ENCODE data around the gene AZU1. TPM values are rescaled to one million over a fixed set of nuclear protein-coding genes. Genes with fewer than 3 reads are reported as not detected.

AZU1 gene
- total and polyA plus RNA-seq, 4 donors, result 0.08 to 20.2 (median 0.99) TPM

GRCh38 chr19:805166-805551 lies 22.5 kb upstream of the AZU1 start:
- Histone ChIP-seq H3K36me3 (ENCODE audit: control insufficient read depth in 4 of 4, insufficient read depth in 3 of 4, low read depth in 1 of 4, low read length in 3 of 4) (peaks cover 34 to 60% (median 53%) of the 10 kb centered on the region in 4 donors), H3K27me3 (ENCODE audit: control insufficient read depth in 4 of 4, insufficient read depth in 4 of 4, low read length in 3 of 4) (no peaks in the 10 kb centered on the region), H3K4me3 (ENCODE audit: low read depth in 1 of 3, low read length in 3 of 3) (no peak overlapping the region), H3K9me3 (ENCODE audit: control insufficient read depth in 4 of 4, low read length in 3 of 4) (no peaks in the 10 kb centered on the region), H3K9ac (ENCODE audit: low read depth in 1 of 2, low read length in 2 of 2) (no peak overlapping the region), H3K4me1 (ENCODE audit: control insufficient read depth in 4 of 4, insufficient read depth in 4 of 4, low read length in 3 of 4) (peaks cover 11 to 30% (median 22%) of the 10 kb centered on the region in 4 donors), H3K27ac (ENCODE audit: low read depth in 1 of 2, low read length in 2 of 2) (no peak overlapping the region)
- WGBS, result 93% methylated on average over 33 of the region's 33 CpGs
- TF ChIP-seq TAF1 (conservative IDR thresholded peaks at IDR 0.05), result no peak
- no peak for DNase-seq (ENCODE audit: low spot score)

GRCh38 chr19:805600-806550 lies 21.8 kb upstream of the AZU1 start:
- no peak overlapping the region for H3K27ac ChIP-seq (ENCODE audit: low read depth in 1 of 2, low read length in 2 of 2)
- no peak for DNase-seq (ENCODE audit: low spot score)
- H3K9ac ChIP-seq (ENCODE audit: low read depth in 1 of 2, low read length in 2 of 2), result no peak overlapping the region
- 94% methylated on average over 93 of the region's 93 CpGs for WGBS
- TF ChIP-seq ZBTB33 (IDR thresholded peaks at IDR 0.05) (no peak), JUND (IDR thresholded peaks at IDR 0.05) (no peak), RXRA (IDR thresholded peaks at IDR 0.05) (no peak), REST (IDR thresholded peaks at IDR 0.05) (no peak), CTCF (IDR thresholded peaks at IDR 0.05; ENCODE audit: low read depth, low read length, missing input control) (no peak), YY1 (IDR thresholded peaks at IDR 0.05) (no peak), GABPA (IDR thresholded peaks at IDR 0.05 in 1 of 2, conservative IDR thresholded peaks at IDR 0.05 in 1 of 2) (no peak), SP1 (IDR thresholded peaks at IDR 0.05) (no peak), HNF4G (IDR thresholded peaks at IDR 0.05) (no peak), TAF1 (conservative IDR thresholded peaks at IDR 0.05) (no peak), RAD21 (IDR thresholded peaks at IDR 0.05) (no peak), ATF3 (IDR thresholded peaks at IDR 0.05) (no peak), HNF4A (conservative IDR thresholded peaks at IDR 0.05) (no peak)
- H3K9me3 ChIP-seq (ENCODE audit: control insufficient read depth in 4 of 4, low read length in 3 of 4), result no peaks in the 10 kb centered on the region
- no peaks in the 10 kb centered on the region for H3K27me3 ChIP-seq (ENCODE audit: control insufficient read depth in 4 of 4, insufficient read depth in 4 of 4, low read length in 3 of 4)
- no peak overlapping the region for H3K4me3 ChIP-seq (ENCODE audit: low read depth in 1 of 3, low read length in 3 of 3)
- peaks cover 8 to 22% (median 15%) of the 10 kb centered on the region in 4 donors for H3K4me1 ChIP-seq (ENCODE audit: control insufficient read depth in 4 of 4, insufficient read depth in 4 of 4, low read length in 3 of 4)
- peaks cover 38 to 67% (median 57%) of the 10 kb centered on the region in 4 donors for H3K36me3 ChIP-seq (ENCODE audit: control insufficient read depth in 4 of 4, insufficient read depth in 3 of 4, low read depth in 1 of 4, low read length in 3 of 4)

All from liver (tissue), 9 donors.